HG02763 (cell line): Measurements from ENCODE around the gene ITGAD.

Experiments used
- ATAC-seq: cut with Tn5 transposase; IDR thresholded peaks from one replicate; pipeline ENCODE4 v1.9.1; 2021; ENCODE audit warnings: mild to moderate bottlenecking, moderate library complexity; ENCODE audit not compliant: unreplicated experiment

ITGAD gene

DNA sequence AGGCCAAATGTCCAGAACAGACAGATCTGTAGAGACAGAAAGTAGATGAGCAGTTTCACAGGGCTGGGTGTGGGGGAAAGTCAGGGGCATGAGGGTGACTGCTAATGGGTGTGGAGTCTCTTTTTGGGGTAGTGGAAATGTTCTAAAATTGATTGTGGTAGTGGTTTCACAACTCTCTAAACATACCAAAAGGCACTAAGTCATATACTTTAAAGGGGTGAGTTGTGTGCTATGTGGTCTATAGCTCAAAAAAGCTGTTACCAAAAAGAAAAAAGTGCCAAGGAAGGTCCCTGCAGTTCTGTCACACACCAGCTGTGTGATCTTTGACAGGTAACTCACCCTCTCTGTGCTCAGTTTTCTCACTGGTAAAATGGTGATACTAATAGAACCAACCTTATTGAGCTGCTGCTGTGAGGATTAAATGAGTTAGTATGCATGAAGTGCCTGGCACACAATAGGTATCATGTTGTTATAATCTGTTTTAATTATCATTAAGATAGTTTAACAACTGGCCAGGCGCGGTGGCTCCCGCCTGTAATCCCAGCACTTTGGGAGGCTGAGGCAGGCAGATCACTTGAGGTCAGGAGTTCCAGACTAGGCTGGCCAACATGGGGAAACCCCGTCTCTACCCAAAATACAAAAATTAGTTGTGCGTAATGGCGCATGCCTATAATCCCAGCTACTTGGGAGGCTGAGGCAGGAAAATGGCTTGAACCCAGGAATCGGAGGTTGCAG is 27.8 kb upstream of the ITGAD start:
- no peak for ATAC-seq

DNA sequence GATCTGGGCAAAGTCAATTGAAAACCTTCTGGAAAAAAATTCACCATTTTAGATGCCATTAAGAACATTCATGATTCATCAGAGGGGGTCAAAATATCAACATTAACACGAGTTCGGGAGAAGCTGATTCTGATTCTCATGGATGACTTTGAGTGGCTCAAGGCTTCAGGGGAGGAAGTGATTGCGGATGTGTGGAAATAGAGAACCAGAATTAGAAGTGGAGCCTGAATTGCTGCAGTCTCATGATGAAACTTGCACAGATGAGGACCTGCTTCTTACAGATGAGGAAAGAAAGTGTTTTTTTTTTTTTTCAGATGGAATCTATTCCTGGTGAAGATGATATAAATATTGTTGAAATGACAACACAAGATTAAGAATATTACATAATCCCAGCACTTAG is 25.3 kb upstream of the ITGAD start:
- no peak for ATAC-seq

DNA sequence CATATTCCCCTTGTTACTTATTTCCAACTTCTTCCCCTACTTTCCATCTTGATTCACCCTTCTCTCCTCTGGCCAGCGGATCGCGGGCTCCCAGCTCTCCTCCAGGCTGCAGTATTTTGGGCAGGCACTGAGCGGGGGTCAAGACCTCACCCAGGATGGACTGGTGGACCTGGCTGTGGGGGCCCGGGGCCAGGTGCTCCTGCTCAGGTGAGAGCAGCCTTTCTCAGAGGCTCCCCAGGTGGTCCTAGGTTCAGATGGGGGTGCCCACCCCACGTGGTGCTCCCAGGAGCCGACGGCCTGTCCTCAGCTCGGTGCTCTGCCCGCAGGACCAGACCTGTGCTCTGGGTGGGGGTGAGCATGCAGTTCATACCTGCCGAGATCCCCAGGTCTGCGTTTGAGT is 22.1 kb upstream of the ITGAD start:
- no peak for ATAC-seq

DNA sequence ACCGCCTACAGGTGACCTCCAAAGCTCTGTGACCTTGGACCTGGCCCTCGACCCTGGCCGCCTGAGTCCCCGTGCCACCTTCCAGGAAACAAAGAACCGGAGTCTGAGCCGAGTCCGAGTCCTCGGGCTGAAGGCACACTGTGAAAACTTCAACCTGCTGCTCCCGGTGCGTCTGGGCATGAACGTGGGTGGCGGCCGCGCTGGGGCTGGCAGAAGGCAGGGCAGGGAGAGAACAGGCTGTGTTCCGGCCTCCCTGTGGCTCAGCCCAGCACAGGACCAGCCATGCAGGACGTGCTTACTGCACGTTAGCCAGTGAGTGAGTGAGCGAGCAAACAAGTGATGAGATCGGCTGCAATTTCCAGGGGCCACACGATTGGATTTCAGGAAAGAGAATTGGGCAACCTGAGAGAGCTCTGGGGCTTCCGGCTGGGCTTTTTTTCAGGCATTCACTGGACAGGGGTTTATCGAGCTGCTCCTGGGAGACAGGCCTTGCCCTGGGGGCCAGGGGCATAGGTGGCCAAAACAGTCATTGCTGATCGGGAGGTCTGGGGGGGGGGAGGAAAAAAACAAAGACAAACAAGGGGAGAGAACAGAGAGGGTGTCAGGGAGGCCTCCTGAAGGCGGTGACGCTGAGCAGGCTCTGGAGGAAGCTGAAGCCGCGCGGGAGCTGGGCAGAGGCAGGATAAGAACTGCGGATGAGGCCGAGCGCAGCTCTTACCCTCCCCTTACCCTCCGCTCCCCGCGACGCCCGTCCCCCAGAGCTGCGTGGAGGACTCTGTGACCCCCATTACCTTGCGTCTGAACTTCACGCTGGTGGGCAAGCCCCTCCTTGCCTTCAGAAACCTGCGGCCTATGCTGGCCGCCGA is 21.3 kb upstream of the ITGAD start:
- no peak for ATAC-seq

DNA sequence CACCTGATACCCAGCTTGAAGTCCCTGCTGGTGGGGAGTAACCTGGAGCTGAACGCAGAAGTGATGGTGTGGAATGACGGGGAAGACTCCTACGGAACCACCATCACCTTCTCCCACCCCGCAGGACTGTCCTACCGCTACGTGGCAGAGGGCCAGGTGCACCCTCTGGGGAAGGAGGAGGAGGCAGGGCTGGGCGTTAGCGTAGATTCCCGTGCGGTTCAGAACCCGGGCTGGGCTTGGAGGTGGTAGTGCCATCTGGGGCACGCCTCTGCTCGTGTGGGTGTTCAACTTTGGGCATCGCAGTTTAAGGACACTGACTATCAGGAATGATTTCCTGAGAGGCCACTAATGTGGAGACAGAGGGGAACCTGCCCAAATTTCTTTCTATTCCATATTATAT is 19.9 kb upstream of the ITGAD start:
- no peak for ATAC-seq

DNA sequence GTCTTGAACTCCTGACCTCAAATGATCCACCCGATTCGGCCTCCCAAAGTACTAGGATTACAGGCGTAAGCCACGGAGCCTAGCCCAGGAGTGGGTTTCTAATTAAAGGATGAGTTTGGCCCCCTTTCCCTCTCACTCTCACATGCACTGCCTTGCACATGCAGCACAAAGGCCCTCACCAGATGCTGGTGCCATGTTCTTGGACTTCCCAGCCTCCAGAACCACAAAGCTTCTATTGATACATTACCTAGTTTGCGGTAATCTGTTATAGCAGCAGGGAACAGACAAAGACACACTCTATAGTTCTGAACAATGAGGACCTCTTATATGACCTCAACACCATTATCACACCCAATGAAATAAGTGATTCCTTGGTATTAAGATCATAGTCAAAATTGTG is 17.9 kb upstream of the ITGAD start:
- ATAC-seq = no peak

DNA sequence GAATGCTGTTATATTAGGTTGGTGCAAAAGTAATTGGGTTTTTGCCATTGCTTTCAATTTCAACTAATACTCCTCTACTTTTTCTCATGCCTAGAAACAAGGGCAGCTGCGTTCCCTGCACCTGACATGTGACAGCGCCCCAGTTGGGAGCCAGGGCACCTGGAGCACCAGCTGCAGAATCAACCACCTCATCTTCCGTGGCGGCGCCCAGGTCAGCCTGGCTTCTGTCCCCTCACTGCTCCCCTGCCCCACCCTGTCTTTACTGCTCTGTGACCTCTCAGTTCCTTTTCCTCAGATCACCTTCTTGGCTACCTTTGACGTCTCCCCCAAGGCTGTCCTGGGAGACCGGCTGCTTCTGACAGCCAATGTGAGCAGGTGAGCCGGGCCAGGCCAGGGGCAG is 16.4 kb upstream of the ITGAD start:
- no peak for ATAC-seq

DNA sequence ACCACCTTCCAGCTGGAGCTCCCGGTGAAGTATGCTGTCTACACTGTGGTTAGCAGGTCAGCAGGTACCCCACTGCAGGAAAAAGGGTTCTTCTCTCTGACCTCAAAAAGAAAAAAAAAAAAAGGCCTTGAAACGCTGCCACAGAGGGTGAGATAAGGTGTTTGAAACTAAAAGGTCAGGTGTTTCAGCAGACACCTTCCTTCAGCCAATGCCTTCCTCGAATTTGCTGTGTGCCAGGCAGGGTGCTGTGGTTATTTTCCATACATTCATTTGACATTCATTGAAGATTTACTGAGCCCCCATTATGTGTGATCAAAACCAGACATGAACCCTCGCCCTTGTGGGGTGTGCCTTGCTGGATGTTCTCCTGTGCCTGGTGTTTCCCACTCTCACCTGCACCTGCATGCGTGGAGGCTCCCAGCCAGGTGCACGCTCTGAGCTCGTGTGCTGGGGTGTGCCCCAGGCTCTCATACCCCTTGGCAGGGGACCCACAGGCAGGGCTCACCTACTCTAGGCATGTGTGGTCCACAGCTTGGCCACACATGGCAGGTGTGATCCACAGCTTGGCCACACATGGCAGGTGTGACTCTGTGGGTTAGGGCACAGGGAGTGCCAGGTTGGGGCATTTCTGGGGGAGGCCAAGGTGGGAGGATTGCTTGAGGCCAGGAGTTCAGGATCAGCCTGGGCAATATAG is 15.8 kb upstream of the ITGAD start:
- ATAC-seq = no peak

DNA sequence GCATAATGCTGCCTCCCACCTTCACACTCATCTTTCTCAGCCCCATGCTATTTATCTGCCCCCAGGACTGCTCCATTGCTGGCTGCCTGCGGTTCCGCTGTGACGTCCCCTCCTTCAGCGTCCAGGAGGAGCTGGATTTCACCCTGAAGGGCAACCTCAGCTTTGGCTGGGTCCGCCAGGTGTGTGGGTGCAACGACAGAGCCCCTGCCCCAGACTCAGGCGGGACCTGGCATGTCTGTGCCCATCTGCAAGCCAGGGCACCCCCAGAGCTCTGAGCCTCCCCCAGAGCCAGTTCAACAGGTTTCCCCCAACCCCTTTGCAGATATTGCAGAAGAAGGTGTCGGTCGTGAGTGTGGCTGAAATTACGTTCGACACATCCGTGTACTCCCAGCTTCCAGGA is 12.9 kb upstream of the ITGAD start:
- no peak for ATAC-seq

DNA sequence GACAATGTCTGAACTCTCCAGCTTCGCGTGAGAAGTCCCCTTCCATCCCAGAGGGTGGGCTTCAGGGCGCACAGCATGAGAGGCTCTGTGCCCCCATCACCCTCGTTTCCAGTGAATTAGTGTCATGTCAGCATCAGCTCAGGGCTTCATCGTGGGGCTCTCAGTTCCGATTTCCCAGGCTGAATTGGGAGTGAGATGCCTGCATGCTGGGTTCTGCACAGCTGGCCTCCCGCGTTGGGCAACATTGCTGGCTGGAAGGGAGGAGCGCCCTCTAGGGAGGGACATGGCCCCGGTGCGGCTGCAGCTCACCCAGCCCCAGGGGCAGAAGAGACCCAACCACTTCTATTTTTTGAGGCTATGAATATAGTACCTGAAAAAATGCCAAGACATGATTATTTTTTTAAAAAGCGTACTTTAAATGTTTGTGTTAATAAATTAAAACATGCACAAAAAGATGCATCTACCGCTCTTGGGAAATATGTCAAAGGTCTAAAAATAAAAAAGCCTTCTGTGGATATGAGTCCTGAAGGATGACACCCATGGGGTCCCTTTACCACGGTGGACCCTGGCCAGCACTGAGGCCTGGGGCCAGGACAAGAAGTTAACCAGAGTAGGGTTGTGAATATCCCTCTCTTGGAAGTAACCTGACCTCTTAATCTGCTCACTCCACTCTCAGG is 10.5 kb upstream of the ITGAD start:
- ATAC-seq = no peak

DNA sequence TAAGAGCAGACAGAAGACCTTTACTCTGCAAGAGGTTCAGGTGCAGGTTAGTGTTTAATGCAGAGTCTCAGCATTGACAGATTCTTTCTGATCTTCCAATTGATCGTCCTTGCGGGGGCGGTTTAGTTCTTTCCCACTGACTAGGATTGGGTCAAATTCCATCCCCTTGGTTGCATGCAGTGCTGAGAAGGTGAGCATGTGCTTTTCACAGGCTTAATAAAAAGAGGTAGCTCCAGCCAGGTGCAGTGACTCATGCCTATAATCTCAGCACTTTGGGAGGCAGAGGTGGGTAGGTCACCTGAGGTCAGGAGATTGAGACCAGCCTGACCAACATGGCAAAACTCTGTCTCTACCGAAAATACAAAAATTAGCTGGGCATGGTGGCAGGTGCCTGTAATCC is 7.5 kb upstream of the ITGAD start:
- no peak for ATAC-seq

DNA sequence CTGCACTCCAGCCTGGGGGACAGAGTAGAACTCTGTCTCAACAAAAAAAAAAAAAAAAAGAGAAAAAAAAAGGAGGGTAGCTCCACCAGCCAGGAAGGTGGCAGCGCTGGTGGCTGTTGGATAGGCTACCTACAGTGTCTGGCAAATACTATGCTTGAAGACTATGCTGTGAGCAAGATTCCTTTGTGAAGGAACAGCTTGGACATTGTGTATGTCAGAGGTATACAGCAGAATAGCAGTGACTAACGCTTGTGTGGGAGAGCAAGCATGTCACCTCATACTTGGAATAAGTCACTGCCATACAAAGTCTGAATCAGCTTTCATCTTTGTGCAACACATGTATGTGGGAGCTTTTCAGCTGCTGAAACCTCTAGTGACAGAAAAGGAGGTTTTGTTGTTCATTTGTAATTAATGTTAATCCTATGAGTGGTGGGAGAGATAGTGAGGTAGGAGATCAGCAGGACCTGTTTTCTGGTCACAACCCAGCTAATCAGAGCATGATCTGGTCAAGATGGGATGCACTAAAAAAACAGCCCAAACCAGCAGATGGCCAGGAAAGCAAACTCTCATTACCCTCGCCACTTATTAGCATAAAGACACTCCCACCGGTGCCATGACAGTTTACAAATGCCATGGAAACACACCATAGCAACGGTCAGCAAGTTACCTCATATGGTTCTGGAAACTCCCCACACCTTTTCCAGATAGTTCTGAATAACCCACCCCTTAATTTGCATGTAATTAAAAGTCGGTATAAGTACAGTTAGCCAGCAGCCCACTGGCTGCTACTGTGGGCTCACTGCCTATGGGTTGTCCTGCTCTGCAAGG is 6.8 kb upstream of the ITGAD start:
- ATAC-seq = no peak

DNA sequence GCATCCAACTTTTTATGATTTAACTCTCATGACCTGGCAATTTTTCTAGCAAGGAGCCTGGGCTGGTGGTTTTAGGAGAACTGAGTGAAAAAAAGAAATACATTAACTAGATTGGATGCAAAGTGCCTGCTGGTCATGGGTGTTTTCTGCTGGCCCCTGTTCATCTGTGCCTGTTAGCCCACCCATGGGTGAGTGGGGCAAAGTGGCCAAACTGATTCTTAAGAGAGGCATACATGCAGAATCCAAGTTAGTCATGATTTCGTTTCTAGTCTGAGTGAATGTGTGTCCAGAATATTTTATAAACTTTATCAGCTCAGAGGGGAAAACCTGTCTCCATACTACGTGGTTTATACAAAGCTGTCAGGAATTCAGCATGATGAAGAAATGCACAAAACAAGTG is 4.6 kb upstream of the ITGAD start:
- no peak for ATAC-seq

DNA sequence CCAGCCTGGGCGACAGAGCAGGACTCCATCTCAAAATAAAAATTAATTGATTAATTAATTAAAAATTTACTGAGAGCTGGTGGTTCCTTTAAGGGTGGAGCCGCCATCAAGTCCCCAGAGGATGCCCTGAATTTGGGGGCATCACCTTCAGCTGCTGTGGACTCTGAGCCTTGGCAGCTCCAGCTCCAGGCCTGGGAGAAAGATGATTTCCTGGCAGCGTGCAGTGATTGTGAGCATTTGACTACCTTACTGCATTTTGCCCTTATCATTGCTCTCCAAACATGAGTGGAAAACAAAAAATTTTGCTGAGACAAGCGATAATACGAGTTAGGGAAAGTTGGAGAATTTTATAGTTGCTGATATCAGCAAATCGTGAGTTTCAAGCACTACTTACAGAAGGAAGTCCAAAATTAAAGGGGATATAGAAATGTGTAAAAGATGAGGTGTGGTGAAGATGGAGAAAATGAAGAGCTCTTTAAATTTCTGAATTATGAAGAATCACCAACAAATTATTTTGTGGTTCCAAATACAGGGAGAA is 2.6 kb upstream of the ITGAD start:
- no peak for ATAC-seq

DNA sequence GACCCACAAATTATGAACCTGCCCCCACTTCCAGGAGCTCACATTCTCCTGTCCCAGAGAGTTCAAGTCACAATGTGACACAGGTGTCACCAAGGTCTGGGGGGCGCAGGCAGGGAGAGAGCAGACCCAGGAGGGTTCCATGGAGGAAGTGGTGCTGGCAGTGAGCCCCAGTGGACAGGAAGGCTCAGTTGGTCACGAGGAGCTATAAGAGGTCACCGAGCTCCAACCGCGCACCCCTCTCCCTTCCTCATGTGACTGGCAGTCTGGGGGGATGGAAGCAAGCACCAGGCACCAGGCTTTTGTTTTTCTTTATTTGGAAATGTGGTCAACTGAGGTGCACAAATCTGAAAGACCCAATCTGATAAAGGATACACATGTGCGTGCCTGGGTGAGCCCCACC is 2.5 kb downstream of the ITGAD start:
- ATAC-seq = no peak

DNA sequence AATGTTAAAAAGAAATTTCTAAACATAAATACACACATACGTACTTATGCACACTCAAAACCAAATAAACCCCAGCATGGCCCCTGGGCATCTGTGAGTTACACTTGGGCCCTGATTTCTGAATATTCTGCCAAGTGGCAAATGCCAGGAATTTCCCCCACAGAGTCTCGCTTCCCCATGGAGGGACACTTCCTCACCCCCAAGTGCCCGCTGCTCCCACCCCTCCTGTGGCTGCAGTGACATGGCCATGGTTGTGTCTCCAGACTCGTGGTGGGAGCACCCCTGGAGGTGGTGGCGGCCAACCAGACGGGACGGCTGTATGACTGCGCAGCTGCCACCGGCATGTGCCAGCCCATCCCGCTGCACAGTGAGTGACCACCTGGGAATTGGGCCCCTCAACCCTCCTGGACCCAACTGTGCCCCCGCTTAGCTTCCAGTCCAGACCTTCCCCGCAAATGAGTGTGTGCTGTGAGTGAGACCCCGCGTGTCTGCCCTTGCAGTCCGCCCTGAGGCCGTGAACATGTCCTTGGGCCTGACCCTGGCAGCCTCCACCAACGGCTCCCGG is 4.0 kb downstream of the ITGAD start:
- ATAC-seq = no peak

DNA sequence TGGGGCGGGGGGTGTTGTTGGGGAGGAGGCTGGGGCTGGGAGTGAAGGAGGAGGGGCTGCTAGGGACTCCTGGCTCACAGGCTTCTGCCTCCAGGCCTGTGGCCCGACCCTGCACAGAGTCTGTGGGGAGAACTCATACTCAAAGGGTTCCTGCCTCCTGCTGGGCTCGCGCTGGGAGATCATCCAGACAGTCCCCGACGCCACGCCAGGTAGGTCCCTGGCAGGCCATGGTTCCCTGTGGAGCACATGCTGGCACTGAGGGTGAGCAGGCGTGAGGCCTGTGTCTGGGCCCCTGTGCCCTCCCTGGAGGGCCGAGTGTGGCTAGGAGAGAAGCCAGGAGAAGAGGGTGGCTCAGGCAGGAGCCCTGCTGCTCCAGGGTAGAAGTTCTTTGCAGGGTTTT is 4.6 kb downstream of the ITGAD start:
- ATAC-seq = no peak

DNA sequence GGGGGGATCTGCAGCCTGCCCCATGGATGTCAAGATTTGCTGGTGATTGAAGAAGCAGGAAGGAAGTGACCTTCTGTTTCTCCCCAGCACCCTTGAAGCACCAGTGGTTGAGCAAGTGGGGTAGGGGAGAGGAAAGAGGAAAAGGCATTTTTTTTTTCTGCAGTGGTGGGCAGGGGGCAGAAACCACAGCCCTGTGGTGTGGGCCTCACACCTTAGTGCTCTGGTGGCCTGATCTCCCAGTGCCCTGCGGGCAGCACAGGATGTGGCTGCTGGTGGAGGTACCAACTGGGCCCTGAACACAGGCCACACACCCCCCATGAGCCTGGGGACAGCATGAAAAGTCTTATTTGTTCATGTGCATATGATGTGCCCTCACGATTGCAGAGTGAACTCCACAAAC is 7.1 kb downstream of the ITGAD start:
- no peak for ATAC-seq

DNA sequence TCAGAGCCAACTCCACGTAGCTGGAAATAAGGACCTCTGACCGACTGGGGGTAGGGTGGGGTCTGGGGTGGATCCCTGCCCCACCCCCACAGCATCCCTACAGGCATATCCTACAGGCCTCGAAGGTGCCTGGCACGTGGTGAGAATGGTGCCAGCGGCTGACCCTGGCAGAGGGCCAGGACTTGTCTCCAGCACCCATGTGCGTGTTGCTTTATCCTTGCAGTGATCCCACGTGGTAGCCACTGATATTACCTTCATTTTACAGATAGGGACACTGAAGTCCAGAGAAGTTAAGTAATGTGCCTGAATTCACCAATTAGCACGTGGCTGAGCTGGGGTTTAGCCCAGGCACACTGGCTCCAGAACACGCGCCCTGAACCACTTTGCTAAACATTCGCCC is 8.3 kb downstream of the ITGAD start:
- no peak for ATAC-seq

DNA sequence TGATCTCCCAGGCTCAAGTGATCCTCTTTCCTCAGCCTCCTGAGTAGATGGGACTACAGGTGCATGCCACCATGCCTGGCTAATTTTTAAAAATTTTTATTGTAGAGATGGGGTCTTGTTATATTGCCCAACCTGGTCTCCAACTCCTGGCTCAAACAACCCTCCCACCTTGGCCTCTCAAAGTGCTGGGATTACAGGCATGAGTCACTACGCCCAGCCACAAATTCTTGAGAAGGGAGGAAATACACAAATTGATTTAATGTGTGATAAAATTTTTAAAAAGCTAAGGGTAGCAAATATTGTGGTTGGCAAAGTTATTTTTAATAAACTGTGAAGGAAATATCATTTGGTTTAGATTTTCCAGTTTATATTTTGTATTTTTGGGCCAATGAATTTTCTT is 9.6 kb downstream of the ITGAD start:
- ATAC-seq = no peak
